HG02970 (cell line): ENCODE measurements around the gene KCNJ9.

Experiments
- ATAC-seq: cut with Tn5 transposase; IDR thresholded peaks from one replicate; pipeline ENCODE4 v1.9.1; 2021; ENCODE audit warnings: mild to moderate bottlenecking, moderate library complexity, moderate number of reproducible peaks; ENCODE audit not compliant: unreplicated experiment, low FRiP score

Gene KCNJ9

GRCh38 chr1:160064746-160065145 is 16.6 kb upstream of the KCNJ9 start:
- no peak for ATAC-seq

GRCh38 chr1:160066829-160067745 is 14.3 kb upstream of the KCNJ9 start:
- no peak for ATAC-seq

- ATAC-seq = no peak
These were observed 13.1 kb upstream of the KCNJ9 start for GRCh38 chr1:160068225-160068624.

- ATAC-seq = no peak
These were observed 11.7 kb upstream of the KCNJ9 start, which contains the start of gene KCNJ10 for GRCh38 chr1:160069460-160070231. Gene KCNJ10, minus strand, starts transcription at chr1:160070160. Its CDS starts 27,628 bp downstream, at chr1:160042532.

- ATAC-seq = no peak
These were observed 10.8 kb upstream of the KCNJ9 start for GRCh38 chr1:160070243-160071163.

GRCh38 chr1:160071289-160071688 is 10.0 kb upstream of the KCNJ9 start:
- no peak for ATAC-seq

GRCh38 chr1:160074865-160075264 is 6.5 kb upstream of the KCNJ9 start:
- ATAC-seq = no peak

- ATAC-seq = no peak
These were observed 5.5 kb upstream of the KCNJ9 start for GRCh38 chr1:160075836-160076235.

- ATAC-seq = no peak
These were observed 5.0 kb upstream of the KCNJ9 start for GRCh38 chr1:160076295-160076694.

- no peak for ATAC-seq
These were observed 3.9 kb upstream of the KCNJ9 start for GRCh38 chr1:160077486-160077885.

GRCh38 chr1:160078512-160079195 is 2.7 kb upstream of the KCNJ9 start:
- no peak for ATAC-seq

- ATAC-seq = no peak
These were observed 1.9 kb upstream of the KCNJ9 start for GRCh38 chr1:160079448-160079847.

GRCh38 chr1:160080381-160081100 is 797 bp upstream of the KCNJ9 start:
- no peak for ATAC-seq

GRCh38 chr1:160082487-160082886 is 1.1 kb downstream of the KCNJ9 start:
- no peak for ATAC-seq

- no peak for ATAC-seq
These were observed 1.6 kb downstream of the KCNJ9 start for GRCh38 chr1:160082926-160083325.

GRCh38 chr1:160083968-160084770 is 2.8 kb downstream of the KCNJ9 start:
- ATAC-seq = no peak

- ATAC-seq = no peak
These were observed 3.5 kb downstream of the KCNJ9 start for GRCh38 chr1:160084771-160085321.
